HG03196 (cell line): ENCODE results near the gene ITGAX.
"Not testable (repeated sequence)": the region's sequence is repeated elsewhere in the genome, so short reads cannot be mapped to it uniquely, and the experiment has no call there.

Source experiments
- ATAC-seq: cut with Tn5 transposase; IDR thresholded peaks from one replicate; pipeline ENCODE4 v1.9.1; 2021; ENCODE audit not compliant: unreplicated experiment

ITGAX gene

DNA sequence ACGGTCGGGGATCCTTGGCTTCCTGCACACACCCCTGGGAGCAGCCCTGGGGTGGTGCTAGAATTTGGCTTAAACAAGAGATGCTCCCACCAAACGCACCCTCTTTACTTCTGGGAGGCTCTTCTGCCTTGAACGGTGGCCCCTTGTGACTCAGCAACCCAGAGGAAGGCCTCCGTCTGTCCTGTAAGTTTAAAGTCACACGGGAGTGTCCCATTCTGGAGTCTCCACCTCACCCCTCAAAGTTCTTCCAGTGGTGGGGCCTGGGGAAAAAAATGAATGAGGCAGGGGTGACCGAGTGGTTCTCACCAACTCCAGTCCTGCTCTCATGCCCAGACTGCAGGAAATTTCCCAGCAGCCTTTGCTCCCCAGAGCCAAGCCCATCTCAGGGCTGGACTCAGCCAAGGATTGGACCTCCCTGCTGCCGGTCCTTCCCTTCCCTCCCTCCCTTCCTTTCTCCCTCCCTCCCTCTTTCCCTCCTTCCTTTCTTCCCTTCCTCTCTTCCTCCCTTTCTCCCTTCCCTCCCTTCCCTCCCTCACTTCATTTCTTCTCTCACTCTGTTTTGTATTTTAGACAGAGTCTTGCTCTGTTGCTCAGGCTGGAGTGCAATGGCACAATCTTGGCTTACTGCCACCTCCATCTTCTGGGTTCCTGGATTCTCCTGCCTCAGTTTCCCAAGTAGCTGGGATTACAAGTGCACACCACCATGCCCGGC is 49.5 kb downstream of the ITGAX start:
- no peak for ATAC-seq

DNA sequence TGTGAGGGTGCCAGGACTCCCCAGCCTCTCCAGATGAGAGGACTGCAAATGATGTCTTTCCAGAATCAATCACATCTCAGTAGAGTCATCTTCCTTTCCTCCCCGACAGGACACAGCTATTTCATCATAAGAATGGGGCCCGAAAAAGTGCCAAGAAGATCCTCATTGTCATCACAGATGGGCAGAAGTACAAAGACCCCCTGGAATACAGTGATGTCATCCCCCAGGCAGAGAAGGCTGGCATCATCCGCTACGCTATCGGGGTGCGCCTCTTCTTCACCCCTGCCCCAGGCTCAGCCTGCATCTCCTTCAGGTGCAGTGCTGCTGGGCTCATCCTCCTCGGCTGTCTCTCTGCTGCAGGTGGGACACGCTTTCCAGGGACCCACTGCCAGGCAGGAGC is 52.4 kb downstream of the ITGAX start:
- ATAC-seq, result no peak

DNA sequence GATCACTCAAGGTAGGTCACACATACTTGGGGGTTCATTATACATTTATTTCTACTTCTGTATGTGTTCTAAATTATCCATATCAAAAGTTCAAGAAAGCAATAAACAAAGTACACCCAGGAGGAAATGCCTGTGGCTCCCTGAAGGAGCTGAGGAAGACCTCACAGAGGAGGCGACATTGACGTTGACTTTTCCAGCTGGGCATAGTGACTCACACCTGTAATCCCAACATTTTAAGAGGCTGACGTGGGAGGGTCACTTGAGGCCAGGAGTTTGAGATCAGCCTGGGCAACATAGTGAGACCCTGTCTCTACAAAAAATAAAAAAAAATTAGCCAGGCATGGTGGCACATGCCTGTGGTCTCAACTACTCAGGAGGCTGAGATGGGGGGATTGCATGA is 54.5 kb downstream of the ITGAX start:
- no peak for ATAC-seq

DNA sequence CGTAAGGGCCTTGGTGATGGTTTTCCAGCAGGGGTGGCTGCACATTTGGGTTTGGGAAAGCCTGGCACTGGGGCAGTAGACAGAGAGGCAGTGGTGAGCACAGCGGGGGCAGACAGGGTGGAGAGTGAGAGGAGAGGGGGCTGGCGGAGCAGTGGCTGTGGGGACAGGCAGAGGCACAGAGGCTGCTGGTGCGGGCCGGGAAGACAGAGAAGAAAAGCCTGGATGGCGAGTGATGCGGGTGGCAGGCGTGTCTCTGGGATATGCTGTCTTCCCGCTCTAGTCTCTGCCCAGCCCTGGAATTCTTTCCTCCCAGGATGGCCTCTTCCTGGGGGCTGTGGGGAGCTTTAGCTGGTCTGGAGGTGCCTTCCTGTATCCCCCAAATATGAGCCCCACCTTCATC is 55.1 kb downstream of the ITGAX start:
- ATAC-seq, result no peak

GRCh38 chr16:31411024-31411844 is 56.3 kb downstream of the ITGAX start:
- no peak for ATAC-seq

- ATAC-seq, result no peak
These were observed 57.8 kb downstream of the ITGAX start for GRCh38 chr16:31412750-31413149.

GRCh38 chr16:31413381-31413780 is 58.4 kb downstream of the ITGAX start:
- ATAC-seq, result no peak

DNA sequence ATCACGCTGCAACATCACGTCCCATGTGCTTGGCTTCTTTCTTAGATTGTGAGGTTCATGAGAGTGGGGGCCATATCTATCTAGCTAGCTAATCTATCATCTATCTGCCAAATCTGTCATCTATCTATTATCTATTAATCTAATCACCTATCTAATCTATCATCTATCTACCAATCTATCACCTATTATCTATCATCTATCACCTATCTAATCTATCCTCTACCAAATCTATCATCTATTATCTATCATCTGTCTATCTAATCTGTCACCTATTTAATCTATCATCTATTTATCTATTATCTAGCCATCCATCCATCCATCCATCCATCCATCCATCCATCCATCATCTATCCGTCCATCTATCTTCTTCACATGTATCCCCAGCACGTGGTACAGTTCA is 59.0 kb downstream of the ITGAX start:
- no peak for ATAC-seq

DNA sequence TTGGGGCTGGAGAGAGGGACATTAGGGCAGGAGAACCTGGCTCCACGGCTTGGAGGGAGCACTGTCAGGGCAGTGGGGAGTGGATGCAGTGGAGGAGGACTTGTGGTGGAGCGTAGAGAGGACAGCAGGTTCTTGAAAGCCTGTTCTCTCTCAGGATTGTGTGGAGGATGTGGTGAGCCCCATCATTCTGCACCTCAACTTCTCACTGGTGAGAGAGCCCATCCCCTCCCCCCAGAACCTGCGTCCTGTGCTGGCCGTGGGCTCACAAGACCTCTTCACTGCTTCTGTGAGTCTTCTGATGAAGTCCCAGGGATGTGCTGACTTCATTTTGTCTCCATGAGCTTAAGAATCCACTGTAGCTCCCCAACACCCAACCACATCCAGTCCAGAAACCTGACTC is 59.7 kb downstream of the ITGAX start:
- ATAC-seq, result no peak

DNA sequence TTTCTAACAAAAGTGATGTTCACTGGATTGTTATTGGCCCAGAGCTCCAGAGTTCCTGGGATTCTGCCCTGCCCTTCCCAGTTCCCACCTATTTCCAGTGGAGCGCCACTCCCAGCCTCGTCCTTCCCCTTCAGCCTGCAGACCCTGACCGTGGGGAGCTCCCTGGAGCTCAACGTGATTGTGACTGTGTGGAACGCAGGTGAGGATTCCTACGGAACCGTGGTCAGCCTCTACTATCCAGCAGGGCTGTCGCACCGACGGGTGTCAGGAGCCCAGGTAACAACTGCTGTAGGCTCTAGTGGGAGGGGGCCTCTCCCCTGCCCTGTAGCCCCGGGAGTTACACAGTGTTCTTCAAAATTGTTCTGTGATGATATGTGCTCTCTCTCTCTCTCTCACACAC is 61.4 kb downstream of the ITGAX start:
- no peak for ATAC-seq

DNA sequence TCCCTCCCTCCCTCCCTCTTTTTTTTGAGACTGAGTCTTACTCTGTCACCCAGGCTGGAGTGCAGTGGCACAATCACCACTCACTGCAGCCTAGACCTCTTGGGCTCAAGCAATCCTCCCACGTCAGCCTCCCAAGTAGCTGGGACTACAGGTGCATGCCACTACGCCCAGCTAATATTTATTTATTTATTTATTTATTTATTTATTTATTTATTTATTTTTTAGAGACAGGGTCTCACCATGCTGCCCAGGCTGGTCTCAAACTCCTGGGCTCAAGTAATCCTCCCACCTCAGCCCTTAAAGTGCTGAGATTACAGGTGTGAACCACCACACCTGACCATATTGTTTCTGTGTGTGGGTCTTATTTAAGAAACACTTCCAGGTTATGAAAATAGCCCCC is 62.1 kb downstream of the ITGAX start:
- not testable (repeated sequence) for ATAC-seq

DNA sequence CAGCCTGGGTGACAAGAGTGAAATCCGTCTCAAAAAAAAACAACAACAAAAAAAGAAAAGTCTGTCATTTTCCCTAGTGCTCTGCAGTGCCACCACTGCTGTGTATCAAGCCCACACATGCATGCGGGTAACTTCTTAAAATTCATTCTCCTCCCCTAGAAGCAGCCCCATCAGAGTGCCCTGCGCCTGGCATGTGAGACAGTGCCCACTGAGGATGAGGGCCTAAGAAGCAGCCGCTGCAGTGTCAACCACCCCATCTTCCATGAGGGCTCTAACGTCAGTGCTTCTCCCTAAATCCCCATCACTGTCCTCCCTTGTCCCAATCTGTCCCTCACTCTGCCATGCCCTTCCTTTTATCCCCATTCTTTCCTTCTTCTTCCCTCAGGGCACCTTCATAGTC is 62.9 kb downstream of the ITGAX start:
- ATAC-seq, result no peak

DNA sequence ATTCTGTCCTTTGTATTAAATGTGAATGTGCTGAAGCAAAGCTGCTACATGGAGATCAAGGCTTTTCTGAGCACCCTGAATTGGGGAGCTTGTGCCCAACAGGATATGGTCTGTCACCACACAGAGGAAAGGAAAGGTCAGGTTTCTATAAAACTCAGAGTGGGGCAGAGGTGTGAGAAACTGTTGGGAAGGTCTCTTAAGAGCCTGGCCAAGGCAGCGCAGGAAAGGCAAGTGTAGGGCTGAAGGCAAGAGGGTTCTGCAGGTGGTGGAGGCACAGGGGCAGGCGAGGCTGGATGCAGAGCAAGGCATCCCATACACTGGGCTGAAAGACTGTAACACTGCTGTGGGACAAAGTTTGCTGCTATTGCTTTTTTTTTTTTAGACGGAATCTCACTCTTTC is 65.1 kb downstream of the ITGAX start:
- ATAC-seq, result no peak

- no peak for ATAC-seq
These were observed 66.6 kb downstream of the ITGAX start for GRCh38 chr16:31421587-31421986.

GRCh38 chr16:31423241-31423640 is 68.3 kb downstream of the ITGAX start:
- no peak for ATAC-seq

- ATAC-seq, result no peak
These were observed 68.8 kb downstream of the ITGAX start for GRCh38 chr16:31423801-31424200.

- no peak for ATAC-seq
These were observed 72.7 kb downstream of the ITGAX start for GRCh38 chr16:31427441-31428278.

- no peak for ATAC-seq
These were observed 73.3 kb downstream of the ITGAX start, which contains the start of gene COX6A2 for GRCh38 chr16:31428279-31428597. Gene COX6A2 (minus strand): TSS chr16:31428360. CDS start chr16:31428325, 35 bp downstream.

GRCh38 chr16:31428638-31429247 is 73.8 kb downstream of the ITGAX start:
- ATAC-seq, result no peak

DNA sequence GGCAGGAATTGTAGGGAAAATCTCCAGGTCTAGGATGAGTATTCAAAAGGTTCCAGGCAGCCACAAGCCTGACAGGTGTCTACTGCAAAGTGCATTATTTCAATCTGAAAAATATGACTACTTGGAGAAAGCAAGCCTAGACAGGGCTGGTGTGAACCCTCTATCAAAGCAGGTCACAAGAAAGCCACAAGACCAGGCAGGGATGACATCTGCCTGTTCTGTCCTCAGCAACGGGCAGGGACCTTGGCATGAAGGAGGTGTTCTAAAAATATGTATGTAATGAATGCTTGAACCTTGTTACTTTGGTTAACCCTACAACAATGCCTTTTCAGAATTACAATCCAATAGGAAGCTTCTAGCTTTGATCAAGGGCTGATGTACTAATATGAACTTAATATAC is 74.3 kb downstream of the ITGAX start:
- ATAC-seq, result no peak

DNA sequence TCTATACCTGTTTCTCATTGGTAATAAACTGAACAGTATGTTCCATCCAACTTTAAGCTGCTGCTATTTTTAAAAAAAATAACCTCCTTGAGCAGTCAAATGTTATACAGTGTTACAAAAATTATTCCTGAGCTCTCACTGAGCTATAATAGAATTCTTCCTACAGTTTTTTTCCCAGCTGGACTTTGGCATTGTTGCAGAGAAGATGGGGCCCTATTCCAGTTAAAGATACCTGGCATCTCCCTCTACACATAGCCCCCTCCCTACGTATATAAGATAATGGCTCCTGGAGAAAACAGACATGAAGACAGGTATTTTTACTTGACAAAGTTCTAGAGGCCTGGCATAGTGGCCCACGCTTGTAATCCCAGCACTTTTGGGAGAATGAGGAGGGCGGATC is 74.8 kb downstream of the ITGAX start:
- ATAC-seq, result no peak
